Measurements from ENCODE around the gene EWSR1. TPM values are rescaled to one million over a fixed set of nuclear protein-coding genes. Genes with fewer than 3 reads are reported as not detected.

Gene EWSR1
- total RNA-seq, 2 experiments from 2014 or later = 292 to 309 TPM

DNA sequence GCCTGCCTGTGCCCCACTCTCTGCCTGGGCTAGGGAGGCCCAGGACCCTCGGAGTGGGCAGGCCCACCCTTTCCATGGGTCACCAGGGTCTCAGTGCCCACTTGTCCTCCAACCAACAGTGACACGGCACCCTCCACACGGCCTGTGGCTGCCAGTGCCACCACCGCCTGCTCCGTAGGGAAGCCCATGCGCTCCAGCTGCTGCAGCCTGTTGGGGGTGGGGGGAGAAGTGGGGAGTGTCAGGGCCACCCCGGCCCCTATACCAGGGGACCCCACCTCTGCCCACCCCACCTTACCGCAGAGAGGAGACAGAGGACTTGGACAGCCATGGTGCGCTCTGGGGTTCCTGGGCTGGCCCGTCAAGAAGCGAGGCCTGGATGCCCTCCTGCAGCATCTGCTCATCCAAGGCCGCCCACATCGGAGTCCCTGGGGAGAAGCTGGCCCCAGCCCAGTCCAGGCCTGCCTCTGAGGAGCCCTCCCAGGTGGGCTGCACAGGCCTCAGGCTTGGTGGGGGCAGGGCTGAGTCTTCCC, 8.0 kb upstream of the EWSR1 start:
- Mint-ChIP-seq H3K4me1 (ENCODE audit: low read depth) (no peaks in the 10 kb centered on the region), H3K27ac (no peak overlapping the region), H3K36me3 (ENCODE audit: low read depth) (no peaks in the 10 kb centered on the region), H3K9me3 (no peaks in the 10 kb centered on the region), H3K4me3 (no peak overlapping the region), H3K27me3 (no peaks in the 10 kb centered on the region)
- no peaks in the 10 kb centered on the region for H3K27me3 ChIP-seq (ENCODE audit: control insufficient read depth in 1 of 2, insufficient read depth in 2 of 2, low read length in 2 of 2)
- no peak for DNase-seq
- TF ChIP-seq, protein P1, sequence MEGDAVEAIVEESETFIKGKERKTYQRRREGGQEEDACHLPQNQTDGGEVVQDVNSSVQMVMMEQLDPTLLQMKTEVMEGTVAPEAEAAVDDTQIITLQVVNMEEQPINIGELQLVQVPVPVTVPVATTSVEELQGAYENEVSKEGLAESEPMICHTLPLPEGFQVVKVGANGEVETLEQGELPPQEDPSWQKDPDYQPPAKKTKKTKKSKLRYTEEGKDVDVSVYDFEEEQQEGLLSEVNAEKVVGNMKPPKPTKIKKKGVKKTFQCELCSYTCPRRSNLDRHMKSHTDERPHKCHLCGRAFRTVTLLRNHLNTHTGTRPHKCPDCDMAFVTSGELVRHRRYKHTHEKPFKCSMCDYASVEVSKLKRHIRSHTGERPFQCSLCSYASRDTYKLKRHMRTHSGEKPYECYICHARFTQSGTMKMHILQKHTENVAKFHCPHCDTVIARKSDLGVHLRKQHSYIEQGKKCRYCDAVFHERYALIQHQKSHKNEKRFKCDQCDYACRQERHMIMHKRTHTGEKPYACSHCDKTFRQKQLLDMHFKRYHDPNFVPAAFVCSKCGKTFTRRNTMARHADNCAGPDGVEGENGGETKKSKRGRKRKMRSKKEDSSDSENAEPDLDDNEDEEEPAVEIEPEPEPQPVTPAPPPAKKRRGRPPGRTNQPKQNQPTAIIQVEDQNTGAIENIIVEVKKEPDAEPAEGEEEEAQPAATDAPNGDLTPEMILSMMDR (IDR thresholded peaks at IDR 0.05) = no peak
- H3K36me3 ChIP-seq (ENCODE audit: insufficient read depth, low read length) = peaks cover 6% of the 10 kb centered on the region
- intact Hi-C loops (cut with DNase I, micrococcal nuclease) = loop anchor here in 1 of 2 experiments (10.0 kb wide), 2 partner anchors 295 to 1335 kb away; partner anchors contain the start of gene THOC5
- H3K27ac ChIP-seq (ENCODE audit: low read depth in 1 of 2, low read length in 2 of 2) = no peak overlapping the region
- H3K9me3 ChIP-seq (ENCODE audit: control insufficient read depth in 1 of 2, insufficient read depth in 1 of 2, low read length in 2 of 2) = no peaks in the 10 kb centered on the region
- POLR2A ChIA-PET = no interaction called here
- CTCF ChIA-PET = no interaction called here
- ATAC-seq (ENCODE audit: poor library complexity) = no peak
- H3K4me3 ChIP-seq (ENCODE audit: low read length) = no peak overlapping the region
- H3K4me1 ChIP-seq (ENCODE audit: insufficient read depth, low read length) = no peaks in the 10 kb centered on the region

DNA sequence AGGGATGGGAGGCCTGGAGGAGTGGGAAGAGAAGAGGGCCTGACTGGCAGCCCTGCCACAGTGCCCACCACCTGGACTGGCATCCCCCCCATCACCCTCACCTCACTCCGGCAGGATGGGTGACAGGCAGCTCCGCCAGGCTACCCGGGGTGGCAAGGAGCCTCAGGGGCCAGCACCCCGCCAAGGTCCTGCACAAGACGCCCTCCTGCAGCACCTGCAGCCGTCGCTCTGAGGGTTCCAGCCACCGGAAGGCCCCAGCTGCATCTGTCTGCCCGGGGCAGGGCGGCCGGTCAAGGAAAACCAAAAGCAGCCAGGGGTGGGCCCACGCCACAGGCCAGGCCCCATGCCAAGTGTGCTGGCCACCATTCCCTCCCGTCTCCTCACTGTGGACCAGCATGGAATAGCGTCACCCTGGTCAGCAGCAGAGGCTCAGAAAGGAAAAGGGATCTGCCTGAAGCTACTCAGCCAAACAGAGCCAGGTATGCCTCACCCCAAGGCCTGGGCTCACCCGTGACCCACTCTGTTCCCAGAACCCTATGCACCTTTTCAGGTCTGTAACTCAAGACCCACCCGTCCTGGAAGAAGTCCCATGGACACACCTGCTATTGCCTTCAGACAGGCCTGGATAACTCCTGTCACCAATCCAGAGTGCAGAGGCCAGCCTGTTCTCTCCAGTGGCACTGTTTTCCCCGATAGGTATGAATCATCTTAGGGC, 7.3 kb upstream of the EWSR1 start:
- Mint-ChIP-seq H3K27ac (no peak overlapping the region), H3K36me3 (ENCODE audit: low read depth) (no peaks in the 10 kb centered on the region), H3K9me3 (no peaks in the 10 kb centered on the region), H3K27me3 (no peaks in the 10 kb centered on the region), H3K4me1 (ENCODE audit: low read depth) (no peaks in the 10 kb centered on the region), H3K4me3 (no peak overlapping the region)
- no peaks in the 10 kb centered on the region for H3K9me3 ChIP-seq (ENCODE audit: control insufficient read depth in 1 of 2, insufficient read depth in 1 of 2, low read length in 2 of 2)
- TF ChIP-seq, protein P1 (IDR thresholded peaks at IDR 0.05) = no peak
- H3K36me3 ChIP-seq (ENCODE audit: insufficient read depth, low read length) = peaks cover 9% of the 10 kb centered on the region
- intact Hi-C loops (cut with DNase I, micrococcal nuclease) = loop anchor here in 1 of 2 experiments (10.0 kb wide), 2 partner anchors 294 to 1336 kb away; partner anchors contain the start of gene THOC5
- POLR2A ChIA-PET = no interaction called here
- DNase-seq (no peak), ATAC-seq (ENCODE audit: poor library complexity) (no peak)
- H3K4me1 ChIP-seq (ENCODE audit: insufficient read depth, low read length) = no peaks in the 10 kb centered on the region
- no peak overlapping the region for H3K27ac ChIP-seq (ENCODE audit: low read depth in 1 of 2, low read length in 2 of 2)
- no peaks in the 10 kb centered on the region for H3K27me3 ChIP-seq (ENCODE audit: control insufficient read depth in 1 of 2, insufficient read depth in 2 of 2, low read length in 2 of 2)
- no peak overlapping the region for H3K4me3 ChIP-seq (ENCODE audit: low read length)
- CTCF ChIA-PET = no interaction called here

DNA sequence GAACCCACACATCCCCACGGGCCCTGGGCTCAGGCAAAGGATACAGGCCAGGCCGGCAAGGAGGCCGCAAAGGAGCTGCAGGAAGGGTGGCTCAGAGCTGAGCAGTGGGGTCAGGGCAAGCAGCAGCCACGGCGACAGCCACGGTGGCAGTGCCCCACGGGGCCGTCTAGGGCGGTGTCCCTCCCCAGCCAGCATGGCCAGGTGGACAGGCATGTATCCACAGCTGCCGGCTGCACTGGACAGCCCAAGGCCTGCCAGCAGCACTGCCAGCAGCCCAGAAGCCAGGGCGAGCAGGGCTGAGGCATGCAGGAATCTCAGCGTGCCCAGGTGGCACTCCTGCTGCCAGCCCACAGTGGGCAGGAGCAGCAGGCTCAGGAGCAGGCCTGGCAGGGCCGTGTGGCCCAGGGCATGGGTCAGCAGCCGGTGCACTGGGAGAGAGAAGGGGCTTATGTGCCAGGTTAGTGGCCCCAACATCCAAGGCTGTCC, 4.2 kb upstream of the EWSR1 start:
- ChIA-PET POLR2A (no interaction called here), CTCF (no interaction called here)
- DNase-seq = no peak
- H3K36me3 ChIP-seq (ENCODE audit: insufficient read depth, low read length) = peaks cover 9% of the 10 kb centered on the region
- H3K36me3 Mint-ChIP-seq (ENCODE audit: low read depth) = peaks cover 14% of the 10 kb centered on the region
- TF ChIP-seq, protein P1 (IDR thresholded peaks at IDR 0.05) = no peak
- ATAC-seq (ENCODE audit: poor library complexity) = no peak
- no peaks in the 10 kb centered on the region for H3K9me3 ChIP-seq (ENCODE audit: control insufficient read depth in 1 of 2, insufficient read depth in 1 of 2, low read length in 2 of 2)
- no peak overlapping the region for H3K27ac ChIP-seq (ENCODE audit: low read depth in 1 of 2, low read length in 2 of 2)
- H3K27me3 ChIP-seq (ENCODE audit: control insufficient read depth in 1 of 2, insufficient read depth in 2 of 2, low read length in 2 of 2) = no peaks in the 10 kb centered on the region
- peaks cover 23% of the 10 kb centered on the region for H3K4me1 Mint-ChIP-seq (ENCODE audit: low read depth)
- H3K27me3 Mint-ChIP-seq = no peaks in the 10 kb centered on the region
- H3K27ac Mint-ChIP-seq = no peak overlapping the region
- no peak overlapping the region for H3K4me3 ChIP-seq (ENCODE audit: low read length)
- peaks cover 18% of the 10 kb centered on the region for H3K4me1 ChIP-seq (ENCODE audit: insufficient read depth, low read length)
- H3K4me3 Mint-ChIP-seq = no peak overlapping the region
- intact Hi-C loops (cut with DNase I, micrococcal nuclease) = loop anchor here in 1 of 2 experiments (10.0 kb wide), 2 partner anchors 291 to 1339 kb away; partner anchors contain the start of gene THOC5
- no peaks in the 10 kb centered on the region for H3K9me3 Mint-ChIP-seq

Data from CD4-positive, alpha-beta T cell (primary cell).